CD4-positive, alpha-beta T cell treated with Interleukin-4 for 4 hours (primary cell): ENCODE measurements around the gene PLK5.
"Not testable (repeated sequence)": the region's sequence is repeated elsewhere in the genome, so short reads cannot be mapped to it uniquely, and the experiment has no call there.

Experiments used
- DNase-seq: peaks from one replicate; pipeline ENCODE4 v3.0.0-alpha.2; 2020

Gene PLK5

GRCh38 chr19:1526979-1527649 lies 3.2 kb downstream of the PLK5 start:
- DNase-seq, result no peak

DNA sequence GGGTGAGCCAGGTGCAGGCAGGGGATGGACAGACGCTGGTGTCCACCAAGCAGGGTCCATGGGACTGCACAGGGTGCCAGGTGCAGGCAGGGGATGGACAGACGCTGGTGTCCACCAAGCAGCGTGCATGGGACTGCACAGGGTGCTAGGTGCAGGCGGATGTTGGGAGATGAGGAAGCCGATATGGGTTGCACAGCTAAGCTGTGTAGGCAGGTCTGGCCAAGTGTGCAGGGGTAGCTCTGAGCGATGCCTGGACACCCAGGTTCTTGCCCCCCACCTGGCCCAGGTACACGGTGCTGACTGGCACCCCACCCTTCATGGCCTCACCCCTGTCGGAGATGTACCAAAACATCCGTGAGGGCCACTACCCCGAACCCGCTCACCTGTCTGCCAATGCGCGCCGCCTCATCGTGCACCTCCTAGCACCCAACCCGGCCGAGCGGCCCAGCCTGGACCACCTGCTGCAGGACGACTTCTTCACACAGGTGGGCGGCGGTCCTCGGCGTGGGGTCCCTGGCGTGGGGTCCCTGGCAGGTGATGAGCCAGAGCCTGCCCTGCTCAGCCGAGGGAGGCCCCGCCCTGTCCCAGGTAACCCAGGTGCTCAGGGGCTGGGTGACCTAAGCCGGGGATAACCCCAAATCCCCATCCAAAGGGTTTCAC lies 3.9 kb downstream of the PLK5 start:
- DNase-seq, result no peak

- DNase-seq, result no peak
Measured at GRCh38 chr19:1528596-1529429, 4.9 kb downstream of the PLK5 start.

DNA sequence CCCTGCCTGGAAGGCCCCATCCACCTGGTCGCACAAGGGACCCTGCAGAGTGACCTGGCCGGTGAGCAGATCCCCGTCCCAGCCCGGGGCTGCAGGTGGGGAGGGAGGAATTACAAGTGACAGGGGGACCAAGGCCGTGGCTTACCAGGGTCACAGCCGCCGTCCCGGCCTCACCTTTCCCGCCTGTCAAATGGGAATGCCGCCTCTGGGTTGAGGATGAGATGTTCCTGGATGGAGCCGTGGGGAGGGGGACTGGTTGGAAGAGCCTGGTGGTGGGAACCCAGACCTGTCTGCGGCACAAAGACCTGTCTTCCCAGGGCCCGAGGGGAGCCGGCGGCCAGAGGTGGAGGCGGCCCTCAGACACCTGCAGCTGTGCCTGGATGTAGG lies 5.5 kb downstream of the PLK5 start:
- no peak for DNase-seq

DNA sequence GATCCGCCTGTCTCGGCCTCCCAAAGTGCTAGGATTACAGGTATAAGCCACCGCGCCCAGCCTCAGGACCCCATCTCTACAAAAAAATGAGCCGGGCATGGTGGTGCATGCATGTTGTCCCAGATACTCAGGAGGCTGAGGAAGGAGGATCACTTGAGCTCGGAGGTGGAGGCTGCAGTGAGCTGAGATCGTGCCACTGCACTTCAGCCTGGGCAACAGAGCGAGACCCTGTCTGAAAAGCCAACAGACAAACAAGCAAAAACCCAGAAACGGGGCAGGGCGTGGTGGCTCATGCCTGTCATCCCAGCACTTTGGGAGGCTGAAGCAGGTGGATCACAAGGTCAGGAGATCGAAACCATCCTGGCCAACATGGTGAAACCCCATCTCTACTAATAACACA lies 7.0 kb downstream of the PLK5 start:
- not testable (repeated sequence) for DNase-seq

- no peak for DNase-seq
Measured at GRCh38 chr19:1531587-1531986, 7.7 kb downstream of the PLK5 start.

DNA sequence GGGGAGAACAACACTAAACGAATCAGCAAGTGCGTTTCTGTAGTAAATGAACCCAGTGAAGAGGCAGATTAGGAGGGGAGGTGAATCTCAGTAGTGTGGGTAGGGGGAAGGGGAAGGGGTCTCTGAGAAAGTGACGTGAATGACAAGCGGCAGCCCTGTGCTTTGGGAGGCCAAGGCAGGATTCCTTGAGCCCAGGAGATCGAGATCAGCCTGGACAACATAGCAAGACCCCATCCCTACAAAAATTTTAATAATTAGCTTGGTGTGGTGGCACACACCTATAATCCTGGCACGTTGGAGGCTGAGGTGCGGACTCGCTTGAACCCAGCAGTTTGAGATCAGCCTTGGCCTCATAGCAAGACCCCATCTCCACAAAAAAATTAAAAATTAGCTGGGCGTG lies 8.1 kb downstream of the PLK5 start:
- no peak for DNase-seq

DNA sequence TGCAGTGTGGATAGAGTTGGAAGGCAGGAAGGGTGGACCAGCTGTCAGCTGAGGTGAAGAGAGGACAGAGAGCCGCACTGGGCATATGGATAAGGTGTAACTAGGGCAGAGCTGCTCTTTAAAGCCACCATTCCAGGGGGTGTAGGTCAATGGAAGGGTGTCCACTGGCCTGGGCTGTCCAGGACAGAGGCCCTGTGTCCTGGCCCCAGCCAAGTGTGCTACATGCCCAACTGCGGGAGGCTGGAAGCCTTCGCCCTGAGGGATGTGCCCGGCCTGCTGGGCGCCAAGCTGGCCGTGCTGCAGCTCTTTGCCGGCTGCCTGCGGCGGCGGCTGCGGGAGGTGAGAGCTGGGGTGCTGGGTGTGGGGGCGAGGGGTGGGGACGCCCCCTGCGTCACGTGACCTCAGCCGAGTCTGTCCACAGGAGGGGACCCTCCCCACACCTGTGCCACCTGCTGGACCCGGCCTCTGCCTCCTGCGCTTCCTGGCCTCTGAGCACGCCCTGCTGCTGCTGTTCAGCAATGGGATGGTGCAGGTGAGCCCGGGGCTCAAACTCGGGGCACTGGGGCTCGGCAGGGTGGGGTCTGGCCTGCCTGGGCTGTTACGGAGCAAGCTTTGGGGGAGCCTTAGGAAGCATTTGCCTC lies 9.8 kb downstream of the PLK5 start:
- no peak for DNase-seq

DNA sequence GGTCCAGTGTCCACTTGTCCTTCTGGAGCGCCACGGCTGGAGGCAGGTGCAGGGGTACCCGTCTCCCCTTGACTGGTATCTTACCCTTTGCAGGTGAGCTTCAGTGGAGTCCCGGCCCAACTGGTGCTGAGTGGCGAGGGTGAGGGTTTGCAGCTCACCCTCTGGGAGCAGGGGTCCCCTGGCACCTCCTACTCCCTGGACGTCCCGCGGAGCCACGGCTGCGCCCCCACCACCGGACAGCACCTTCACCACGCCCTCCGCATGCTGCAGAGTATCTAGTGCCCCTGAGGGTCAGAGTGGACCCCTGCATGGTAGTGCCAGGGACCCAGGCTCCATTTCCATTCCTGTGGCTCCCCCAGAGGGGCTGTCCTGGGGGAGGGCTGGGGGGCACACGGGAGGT lies 11.1 kb downstream of the PLK5 start:
- no peak for DNase-seq

DNA sequence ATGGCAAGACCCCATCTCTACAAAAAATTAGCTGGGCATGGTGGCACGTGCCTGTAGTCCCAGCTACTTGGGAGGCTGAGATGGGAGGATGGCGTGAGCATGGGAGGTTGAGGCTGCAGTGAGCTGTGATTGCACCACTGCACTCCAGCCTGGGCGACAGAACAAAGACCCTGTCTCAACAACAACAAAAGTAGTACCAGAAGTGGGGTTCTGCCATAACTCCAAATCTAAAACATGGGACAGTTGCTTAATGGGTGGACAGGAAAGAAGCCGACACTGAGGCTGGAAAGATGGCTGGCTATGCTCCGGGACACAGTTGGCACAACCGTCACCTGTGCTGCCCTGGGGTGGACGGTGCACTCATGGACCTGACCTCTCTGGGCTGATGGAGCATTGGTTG lies 11.8 kb downstream of the PLK5 start:
- DNase-seq, result not testable (repeated sequence)

DNA sequence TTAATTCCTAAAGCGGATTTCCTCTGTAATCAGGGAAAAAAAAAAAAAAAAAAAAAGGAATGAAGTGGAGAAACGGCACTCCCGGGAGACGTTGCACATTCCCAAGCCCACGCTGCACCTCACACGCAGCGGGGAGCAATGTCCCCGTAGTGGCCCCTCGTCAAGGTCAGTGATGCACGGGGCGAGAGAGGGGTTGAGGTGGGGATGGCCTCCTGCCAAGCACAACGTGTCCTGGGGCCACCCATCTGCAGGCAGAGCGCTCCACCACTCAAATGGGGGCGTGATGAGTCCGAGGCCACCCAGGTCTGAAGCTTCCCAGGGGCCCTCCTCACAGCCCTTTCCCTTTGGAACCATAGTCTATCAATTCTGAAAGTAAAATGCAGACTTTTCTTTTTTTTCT lies 15.1 kb downstream of the PLK5 start:
- DNase-seq, result no peak

- not testable (repeated sequence) for DNase-seq
Measured at GRCh38 chr19:1539749-1540148, 15.9 kb downstream of the PLK5 start.

DNA sequence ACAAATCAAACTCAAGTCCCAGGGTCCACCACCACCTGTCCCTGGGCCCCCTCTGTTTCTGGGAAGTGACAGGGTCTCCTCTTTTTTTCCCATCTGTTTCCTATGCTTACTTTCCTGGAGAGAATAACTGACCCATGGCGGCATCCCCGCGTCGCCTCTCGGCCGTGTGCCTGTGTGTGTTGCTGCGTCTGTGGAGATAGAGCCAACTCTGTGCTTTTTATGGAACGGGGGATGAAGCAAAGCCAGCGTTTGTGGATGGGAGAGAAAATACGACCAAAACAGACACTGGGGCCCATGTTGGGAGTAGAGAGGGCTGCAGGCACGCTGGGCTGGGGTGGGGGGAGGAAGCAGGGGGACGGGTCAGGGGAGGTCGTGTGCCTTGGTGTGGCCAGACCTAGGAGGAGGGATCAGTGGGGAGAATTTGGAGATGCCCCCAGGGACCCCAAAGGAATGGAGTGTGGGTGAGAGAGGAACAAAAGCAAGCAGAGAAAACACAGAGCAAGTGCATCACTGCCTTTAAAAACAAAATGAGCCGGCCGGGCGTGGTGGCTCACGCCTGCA lies 16.6 kb downstream of the PLK5 start:
- no peak for DNase-seq

DNA sequence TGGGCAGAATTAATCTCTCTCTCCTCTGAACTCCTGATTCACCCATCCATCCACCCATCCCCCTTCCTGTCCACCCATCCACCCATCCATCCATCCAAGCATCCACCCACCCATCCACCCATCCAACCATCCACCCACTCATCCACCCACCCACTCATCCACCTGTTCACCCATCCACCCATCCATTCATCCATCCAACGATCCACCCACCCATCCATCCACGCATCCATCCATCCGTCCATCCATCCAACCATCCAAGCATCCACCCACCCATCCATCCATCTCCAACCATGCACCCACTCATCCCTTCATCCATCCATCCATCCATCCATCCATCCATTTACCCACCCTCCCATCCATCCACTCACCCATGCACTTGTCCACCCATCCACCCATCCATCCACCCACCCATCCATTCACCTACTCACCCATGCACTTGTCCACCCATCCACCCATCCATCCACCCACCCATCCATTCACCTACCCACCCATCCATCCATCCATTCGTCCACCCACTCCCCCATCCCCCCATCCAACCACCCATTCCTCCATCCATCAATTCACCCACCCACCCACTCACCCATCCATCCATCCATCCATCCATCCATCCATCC lies 25.6 kb downstream of the PLK5 start:
- no peak for DNase-seq

DNA sequence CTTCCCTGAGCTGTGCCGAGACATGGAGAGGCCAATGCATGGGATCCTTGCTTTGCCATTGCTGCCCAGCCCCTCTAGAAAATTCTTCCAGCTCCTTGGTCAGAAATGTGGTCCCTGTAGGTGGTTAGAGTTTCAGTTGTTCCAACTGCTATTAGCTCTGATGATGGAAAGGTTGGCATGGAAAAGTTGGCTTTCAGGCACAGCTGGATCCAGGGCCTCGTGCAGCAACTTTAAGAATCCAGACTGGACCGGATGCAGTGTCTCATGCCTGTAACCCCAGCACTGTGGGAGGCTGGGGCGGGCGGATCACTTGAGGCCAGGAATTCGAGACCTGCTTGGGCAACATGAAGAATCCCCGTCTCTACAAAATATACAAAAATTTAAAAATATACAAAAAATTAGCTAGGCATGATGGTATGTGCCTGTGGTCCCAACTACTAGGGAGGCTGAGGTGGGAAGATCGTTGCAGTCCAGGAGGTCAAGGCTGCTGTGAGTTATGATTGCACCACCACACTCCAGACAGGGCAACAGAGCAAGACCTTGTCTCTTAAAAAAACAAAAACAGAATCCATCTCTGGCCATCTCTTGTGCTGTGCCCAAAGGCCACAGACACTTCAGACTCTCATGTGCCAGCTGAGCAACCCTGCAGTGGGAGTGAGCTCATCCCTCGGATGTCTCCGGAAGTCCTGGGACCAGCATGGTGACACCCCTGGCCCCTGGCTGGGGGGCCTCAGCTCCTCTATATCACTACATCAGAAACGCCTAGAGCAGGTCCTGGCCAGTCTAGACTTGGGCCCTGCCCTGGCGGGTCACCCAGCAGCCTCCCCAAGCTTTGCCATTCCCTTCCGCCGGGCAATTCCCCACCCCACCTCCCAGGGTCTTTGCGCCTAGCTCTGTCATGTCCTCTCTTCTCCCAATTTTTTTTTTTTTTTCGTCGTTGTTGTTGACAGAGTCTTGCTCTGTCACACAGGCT lies 27.5 kb downstream of the PLK5 start:
- DNase-seq, result no peak

GRCh38 chr19:1553415-1553814 lies 29.5 kb downstream of the PLK5 start:
- DNase-seq, result no peak

DNA sequence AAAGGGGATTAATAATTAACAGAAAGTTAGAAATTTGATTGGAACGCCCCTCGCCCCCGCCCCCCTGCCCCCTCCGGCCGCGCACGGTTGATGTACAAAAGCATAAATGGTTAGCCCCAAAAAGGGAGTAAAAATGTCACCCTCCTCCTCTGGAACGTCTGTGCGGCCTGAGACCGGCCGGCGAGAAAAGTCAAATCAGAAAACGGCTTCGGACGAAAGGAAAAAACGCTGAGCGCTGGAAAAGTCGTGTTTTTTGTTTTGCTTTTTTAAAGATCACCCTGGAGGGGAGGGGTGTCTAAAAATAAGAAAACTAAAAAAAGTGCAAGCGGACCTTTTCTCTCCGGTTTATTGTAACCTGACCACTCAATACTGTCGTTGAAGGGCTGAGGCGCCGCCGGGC lies 31.1 kb downstream of the PLK5 start:
- DNase-seq, result no peak

DNA sequence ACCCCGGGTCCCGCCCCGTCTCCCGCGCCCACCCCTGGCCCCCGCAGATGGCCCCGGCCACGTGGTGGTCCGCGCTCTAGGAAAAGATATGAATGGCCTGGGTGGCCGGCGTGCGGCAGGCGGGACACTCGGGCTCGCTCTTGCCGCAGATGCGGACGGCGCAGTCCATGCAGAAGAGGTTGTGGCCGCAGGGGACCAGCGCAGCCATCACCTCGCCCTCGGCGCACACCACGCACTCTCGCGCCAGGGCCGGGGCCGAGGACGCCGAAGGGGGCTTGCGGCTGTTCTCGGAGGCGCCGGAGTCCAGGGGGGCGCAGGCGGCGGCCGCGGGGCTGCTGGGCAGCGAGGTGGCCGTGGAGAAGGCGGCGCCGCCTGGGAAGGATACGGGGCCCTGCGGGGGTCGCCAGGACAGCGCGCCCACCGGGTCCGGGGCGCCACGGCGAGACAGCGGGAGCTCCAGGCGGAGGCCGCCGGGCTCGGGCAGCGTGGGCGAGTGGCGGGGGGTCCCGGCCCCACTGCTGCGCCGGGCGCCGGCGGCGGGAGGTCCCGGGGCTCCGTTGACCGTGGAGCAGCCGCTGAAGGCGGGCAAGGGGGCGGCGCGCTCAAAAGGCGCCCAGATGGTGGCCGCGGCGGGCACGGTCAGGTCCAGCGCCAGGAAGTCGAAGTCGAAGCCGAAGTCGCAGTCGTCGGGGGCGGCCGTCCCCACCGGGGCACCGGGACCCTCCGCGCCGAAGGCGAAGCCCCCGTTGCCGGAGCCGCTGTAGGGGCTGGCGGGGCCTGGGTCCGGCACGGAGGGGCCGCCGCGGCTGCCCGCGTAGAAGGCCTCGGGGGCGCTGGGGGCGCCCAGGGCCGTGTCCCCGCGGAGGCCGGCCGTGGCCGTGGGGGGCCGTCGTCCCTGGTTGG lies 31.9 kb downstream of the PLK5 start:
- no peak for DNase-seq

GRCh38 chr19:1556390-1557070 lies 32.7 kb downstream of the PLK5 start:
- no peak for DNase-seq

- DNase-seq, result no peak
Measured at GRCh38 chr19:1558552-1558951, 34.7 kb downstream of the PLK5 start.
